HG02870 (cell line): Measurements from ENCODE around the gene PIK3R1.

Experiments used
- ATAC-seq: cut with Tn5 transposase; IDR thresholded peaks from one replicate; pipeline ENCODE4 v1.9.1; 2021; ENCODE audit warnings: mild to moderate bottlenecking, moderate library complexity; ENCODE audit not compliant: unreplicated experiment

PIK3R1 gene

DNA sequence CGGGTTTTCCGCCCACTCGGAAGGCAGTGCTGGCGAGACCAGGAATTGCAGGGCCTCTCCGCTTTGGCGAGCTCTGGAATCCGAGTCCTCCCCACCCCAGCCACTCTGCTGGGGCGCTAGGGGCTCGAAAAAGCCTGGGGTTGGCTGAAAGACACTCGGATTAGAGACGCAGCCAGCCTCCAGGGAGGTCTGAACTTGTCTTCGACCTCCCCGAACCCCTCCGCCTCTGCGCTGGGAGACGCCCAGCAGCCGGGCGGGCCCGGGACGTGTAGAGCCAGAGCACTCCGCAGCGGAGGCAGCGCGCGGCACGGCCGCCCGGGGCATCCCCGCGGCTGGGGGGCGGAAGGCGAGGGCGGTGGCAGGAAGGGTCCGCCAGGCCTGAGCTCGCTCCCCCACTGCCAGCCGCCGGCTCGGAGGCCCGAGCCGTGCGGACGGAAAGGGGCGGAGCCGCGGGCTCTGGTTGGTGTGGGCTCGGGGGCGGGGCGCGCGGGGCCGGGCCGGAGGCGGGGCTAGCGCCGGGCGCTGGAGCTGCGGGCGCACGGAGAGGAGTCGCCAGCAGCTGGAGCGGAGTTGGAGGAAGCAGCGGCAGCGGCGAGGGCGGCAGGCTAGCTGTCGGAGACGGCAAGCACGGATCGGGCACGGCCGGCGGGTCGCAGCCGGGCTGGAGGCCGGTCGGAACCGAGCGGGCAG, at the start of gene PIK3R1:
Gene PIK3R1, plus strand, starts transcription at position 549 of the 690 bp plus-strand sequence. CDS start 10,920 bp downstream, outside the sequence.
- ATAC-seq = peak; percentile 74

GRCh38 chr5:68167195-68167651, 48.3 kb upstream of the PIK3R1 start:
- no peak for ATAC-seq

GRCh38 chr5:68169903-68170302, 45.7 kb upstream of the PIK3R1 start:
- ATAC-seq = no peak

DNA sequence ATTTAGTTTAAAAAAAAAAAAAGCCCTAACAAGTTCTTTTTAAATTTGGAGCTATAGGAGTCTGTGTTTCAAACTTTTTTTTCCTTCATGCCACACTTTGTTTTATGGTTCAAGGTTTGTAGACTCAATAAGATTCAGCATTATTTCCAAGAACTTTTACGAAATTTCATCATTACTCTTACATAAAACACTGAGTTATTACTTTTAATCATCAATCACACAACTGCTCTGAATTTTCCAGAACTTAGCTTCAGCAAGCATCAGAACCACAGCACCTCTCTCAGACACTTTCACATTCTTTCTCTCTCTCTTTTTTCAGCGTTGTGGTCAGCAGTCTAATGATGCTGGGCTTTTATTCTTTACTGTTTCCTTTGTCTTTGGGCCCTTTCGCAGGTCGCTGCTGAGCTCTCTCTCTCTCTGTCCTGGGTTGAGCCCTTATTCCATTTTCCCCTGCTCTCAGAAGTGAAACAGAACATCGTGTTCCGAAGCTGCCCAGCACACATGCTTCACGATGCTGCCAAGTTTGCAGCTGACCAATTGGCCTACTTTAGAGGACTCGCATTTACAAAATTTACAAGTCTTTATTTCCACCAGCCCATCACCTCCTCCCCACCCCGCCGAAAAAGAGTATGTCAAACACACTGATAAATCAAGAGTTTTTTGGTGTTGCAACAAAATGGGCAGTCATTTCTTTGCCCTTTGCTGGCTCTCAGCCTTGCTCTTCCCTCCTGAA, 44.6 kb upstream of the PIK3R1 start:
- ATAC-seq = no peak

GRCh38 chr5:68172314-68172713, 43.2 kb upstream of the PIK3R1 start:
- no peak for ATAC-seq

- no peak for ATAC-seq
These were observed 42.5 kb upstream of the PIK3R1 start for GRCh38 chr5:68173007-68173406.

GRCh38 chr5:68176253-68176652, 39.3 kb upstream of the PIK3R1 start:
- ATAC-seq = no peak

GRCh38 chr5:68176802-68177479, 38.6 kb upstream of the PIK3R1 start:
- ATAC-seq = no peak

DNA sequence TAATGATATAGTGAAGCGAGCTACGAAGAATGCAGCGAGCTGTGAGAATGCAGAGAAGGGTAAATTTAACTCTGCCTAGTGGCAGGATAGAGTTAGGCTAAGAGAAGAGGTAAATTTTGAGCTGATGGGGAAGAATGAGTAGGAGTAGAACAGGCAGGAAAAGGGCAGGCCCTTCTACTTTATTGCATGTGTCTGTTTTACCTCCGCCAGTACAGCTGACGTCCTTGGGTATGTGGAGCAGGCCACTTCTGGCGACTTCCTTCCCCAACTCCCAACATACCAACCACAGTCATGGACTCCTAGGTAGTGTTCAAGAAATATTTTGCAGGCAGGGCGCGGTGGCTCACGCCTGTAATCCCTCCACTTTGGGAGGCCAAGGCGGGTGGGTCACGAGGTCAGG, 37.9 kb upstream of the PIK3R1 start:
- no peak for ATAC-seq

DNA sequence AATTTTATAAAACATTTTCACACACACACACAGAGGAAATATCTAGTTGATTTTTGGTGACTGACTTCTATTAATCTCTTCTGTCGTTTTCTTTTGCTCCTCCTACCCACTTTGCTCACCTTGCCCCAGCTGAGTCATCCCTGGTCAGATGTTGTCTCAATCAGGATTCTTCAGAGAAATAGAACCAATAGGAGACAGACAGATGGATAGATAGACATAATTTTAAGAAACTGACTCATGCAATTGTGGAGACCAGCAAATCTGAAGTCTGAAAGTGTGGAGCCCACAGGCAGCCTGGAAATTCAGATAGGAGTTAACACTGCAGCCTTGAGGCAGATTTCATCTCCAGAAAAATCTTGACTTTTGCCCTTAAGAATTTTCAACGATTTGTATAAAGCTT, 37.0 kb upstream of the PIK3R1 start:
- ATAC-seq = no peak

GRCh38 chr5:68180121-68181038, 35.2 kb upstream of the PIK3R1 start:
- no peak for ATAC-seq

- ATAC-seq = no peak
These were observed 34.4 kb upstream of the PIK3R1 start for GRCh38 chr5:68181039-68181599.

DNA sequence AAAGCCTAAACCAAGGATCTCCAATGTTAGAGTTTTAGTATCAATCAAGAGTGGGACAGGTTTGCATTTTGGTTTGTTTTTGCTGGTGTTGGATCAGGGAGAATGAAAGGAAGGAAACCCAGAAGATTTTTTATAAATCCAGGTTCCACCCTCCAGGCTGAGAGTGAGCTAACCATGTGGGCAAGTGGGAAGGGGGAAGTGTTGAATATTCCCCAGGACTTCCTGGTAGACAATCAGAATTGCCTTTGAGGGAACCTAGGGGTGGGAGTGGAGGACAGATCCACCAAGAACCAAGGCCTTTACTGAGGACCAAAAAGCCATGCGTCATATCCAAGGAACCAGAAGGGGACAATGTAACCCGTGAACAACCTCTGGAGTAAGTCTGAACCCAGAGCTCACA, 33.5 kb upstream of the PIK3R1 start:
- no peak for ATAC-seq

DNA sequence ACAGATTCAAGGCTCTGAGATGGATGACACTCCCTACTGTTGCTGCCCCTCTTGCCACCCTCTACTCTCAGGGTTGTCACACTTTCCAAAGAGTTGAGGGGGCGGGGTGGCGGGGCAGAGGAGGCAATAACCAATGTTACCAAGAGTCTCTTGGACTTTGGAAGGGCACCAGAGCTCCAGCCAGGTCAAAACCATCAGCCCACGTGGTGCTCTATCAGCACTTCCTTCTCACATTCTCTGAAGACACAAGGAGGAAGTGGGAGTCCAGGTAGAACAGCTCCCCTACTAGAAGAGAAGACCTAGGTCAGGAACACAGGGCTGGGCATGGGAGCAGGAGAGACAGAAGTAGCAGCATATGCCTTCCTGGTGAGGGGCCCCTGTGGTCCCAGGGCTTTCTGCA, 33.0 kb upstream of the PIK3R1 start:
- ATAC-seq = no peak

DNA sequence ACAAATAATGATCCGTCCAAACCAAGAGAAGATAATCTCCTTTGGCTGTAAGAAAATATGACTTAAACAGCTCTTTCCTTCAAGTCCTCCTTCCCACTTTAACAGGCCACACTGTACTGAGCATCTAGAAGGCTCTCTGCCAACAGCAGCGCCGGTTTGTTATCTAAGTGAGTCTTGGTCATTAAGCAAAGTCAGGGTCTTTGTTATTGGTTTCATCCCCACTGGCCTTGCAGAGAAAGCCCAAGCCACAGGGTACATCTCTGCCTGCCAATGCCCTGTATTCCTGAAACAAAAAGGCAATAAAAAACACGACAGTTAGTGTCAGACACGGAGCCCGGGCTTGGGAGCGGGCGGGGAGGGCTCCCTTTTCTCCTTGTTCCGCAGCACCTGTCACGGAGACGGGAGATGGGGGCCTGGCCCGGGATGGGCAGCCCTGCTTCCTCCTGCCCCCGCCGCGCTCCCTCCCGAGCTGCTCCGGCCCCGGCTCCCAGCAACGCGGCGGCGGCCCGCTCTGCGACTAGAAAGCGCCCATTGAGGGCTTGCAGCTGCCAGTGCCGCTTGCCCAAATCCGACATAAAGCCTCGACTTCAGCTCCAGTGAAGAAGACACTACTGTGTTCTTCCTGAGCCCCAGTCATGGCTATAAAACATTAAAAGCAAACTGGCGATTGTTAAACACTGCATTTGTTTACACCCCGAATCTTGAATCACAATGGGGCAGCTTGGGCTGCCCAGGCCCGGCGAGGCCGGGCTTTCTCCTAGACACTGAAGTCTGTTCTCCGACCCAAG, 28.1 kb upstream of the PIK3R1 start:
- no peak for ATAC-seq

DNA sequence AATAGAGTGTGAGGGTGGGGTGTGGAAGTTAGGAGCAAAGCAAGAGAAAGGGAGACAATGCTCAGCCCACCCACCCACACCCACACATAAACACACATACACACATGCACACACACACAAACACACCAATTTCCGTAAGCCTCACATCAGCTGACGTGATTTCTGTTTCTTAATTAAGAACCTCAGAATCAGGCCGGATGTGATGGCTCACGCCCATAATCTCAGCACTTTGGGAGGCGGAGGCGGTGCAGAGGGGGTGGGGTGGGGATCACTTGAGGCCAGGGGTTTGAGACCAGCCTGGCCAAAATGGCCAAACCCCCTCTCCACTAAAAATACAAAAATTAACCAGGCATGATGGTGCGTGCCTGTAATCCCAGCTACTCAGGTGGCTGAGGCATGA, 26.4 kb upstream of the PIK3R1 start:
- ATAC-seq = no peak

- ATAC-seq = no peak
These were observed 25.9 kb upstream of the PIK3R1 start for GRCh38 chr5:68189613-68190012.

- ATAC-seq = no peak
These were observed 24.9 kb upstream of the PIK3R1 start for GRCh38 chr5:68190619-68191018.

DNA sequence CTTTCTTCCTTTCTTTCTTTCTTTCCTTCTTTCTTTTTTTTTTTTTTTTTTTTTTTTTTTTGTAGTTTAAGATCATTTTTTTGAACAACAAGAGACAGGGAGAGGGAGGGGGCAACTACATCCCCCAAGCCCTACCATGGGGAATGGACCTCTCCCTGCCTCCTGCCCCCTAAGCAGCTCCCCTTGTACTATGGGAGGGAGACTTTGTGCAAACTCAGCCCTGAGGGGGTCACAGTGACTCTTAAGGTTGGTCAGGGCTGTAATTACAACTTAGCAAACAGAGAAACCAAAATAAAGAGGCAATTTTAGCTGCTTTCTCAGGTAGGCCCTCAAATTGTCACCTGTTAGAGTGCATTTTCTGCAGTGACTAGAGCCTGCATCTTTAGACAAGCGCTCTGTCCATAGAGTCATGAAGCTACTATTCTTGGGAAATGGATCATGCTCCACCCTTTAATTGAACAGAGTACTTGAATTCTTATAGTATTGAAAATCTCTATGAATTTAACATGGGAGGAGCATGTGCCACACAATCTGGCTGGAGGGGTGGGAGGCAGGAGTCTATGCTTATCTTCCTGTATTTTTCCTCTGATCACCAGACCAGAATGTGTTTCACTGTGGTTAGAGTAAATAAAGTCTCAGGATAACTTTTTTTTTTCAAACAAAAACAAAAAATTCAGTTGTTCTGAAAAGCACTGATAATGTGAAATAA, 24.3 kb upstream of the PIK3R1 start:
- ATAC-seq = no peak
